ENCODE measurements around the gene FNBP1. TPM values are rescaled to one million over a fixed set of nuclear protein-coding genes. Genes with fewer than 3 reads are reported as not detected.

Gene FNBP1
- total and polyA plus RNA-seq, 2 of the 8 experiments (the other 6 are each of a cell fraction or from before 2014, with no cell fraction given): 7.2 to 40.9 TPM

DNA sequence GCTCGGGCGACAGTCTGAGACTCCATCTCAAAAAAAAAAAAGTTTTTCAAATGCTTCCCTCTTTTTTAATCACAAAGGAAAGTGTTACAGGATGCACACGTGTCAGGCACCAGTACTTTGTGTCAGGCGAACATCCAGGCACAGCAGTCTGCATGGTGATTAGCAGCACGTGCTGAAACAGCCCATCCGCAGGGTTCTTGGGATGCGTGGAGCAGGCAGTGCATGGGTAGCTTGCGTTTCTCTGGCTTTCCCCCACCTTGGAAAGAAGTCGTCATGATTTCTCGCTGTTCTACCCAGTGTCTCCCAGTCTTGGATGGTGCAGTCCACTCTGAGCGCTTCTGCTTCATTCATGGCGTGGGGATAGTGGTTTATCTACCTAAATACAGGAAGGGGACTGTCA is 46.2 kb upstream of the FNBP1 start (continued):
- TF ChIP-seq SAP30 (IDR thresholded peaks at IDR 0.05; ENCODE audit: insufficient read depth, insufficient replicate concordance, low read length): no peak
- TF ChIP-seq RAD21 (IDR thresholded peaks at IDR 0.05 in 1 of 2, conservative IDR thresholded peaks at IDR 0.05 in 1 of 2; ENCODE audit: low read depth in 2 of 2, low read length in 2 of 2): no peak
